ENCODE measurements around the gene CEP20.

The CEP20 gene

DNA sequence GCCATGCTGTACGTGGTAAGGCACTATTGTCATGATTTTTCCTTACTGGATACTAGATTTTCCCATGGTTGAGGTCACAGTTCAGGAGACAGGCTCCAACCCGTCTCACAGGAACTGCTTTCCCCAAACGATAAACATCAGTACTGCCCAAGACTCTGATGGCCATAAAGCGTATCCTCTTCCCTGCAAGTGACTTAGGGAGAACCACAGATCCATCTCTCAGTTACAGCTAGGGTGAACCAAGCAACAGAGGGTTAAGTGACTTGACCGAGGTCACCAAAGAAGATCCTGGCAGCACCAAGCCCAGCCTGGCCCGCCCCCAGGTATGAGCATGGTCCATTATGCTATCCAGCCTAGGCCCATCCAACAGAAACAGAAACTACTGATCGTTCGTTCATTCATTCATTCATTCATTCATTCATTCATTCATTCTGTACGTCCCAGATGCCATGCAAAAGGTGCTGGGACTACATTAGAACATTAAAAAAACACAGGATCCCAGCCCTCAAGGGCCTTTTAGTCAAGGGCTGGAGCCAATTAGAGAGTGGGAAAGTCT, 62.6 kb downstream of the CEP20 start:
- H3K4me3 ChIP-seq (replicated peaks; ENCODE audit: low read depth, low read length): no peak overlapping the region
- no peak for DNase-seq (ENCODE audit: low read depth)
- TF ChIP-seq, protein P1, sequence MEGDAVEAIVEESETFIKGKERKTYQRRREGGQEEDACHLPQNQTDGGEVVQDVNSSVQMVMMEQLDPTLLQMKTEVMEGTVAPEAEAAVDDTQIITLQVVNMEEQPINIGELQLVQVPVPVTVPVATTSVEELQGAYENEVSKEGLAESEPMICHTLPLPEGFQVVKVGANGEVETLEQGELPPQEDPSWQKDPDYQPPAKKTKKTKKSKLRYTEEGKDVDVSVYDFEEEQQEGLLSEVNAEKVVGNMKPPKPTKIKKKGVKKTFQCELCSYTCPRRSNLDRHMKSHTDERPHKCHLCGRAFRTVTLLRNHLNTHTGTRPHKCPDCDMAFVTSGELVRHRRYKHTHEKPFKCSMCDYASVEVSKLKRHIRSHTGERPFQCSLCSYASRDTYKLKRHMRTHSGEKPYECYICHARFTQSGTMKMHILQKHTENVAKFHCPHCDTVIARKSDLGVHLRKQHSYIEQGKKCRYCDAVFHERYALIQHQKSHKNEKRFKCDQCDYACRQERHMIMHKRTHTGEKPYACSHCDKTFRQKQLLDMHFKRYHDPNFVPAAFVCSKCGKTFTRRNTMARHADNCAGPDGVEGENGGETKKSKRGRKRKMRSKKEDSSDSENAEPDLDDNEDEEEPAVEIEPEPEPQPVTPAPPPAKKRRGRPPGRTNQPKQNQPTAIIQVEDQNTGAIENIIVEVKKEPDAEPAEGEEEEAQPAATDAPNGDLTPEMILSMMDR (IDR thresholded peaks at IDR 0.05; ENCODE audit: low read length, missing control alignments): no peak

DNA sequence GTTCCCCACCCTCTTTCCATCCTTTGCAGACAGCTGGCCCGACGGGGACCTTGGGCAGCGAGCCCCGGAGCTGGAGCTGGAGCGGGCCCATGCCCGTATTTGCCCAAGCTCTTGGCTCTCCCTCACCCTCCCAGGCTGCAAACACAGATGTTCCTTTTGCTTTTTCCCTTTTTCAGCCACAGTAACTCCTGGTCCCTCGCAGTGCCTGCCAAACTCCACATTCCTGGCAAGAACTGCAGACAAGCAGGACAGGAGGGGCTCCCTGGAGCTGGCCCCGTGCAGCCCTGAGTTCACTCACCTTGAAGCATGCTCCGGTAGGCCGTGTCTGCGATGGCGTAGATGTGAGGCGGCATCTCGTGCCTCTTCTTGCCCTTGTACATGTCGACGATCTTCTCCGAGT, 65.4 kb downstream of the CEP20 start:
- TF ChIP-seq, protein P1 (IDR thresholded peaks at IDR 0.05; ENCODE audit: low read length, missing control alignments): no peak
- no peak for DNase-seq (ENCODE audit: low read depth)
- no peak overlapping the region for H3K4me3 ChIP-seq (replicated peaks; ENCODE audit: low read depth, low read length)

DNA sequence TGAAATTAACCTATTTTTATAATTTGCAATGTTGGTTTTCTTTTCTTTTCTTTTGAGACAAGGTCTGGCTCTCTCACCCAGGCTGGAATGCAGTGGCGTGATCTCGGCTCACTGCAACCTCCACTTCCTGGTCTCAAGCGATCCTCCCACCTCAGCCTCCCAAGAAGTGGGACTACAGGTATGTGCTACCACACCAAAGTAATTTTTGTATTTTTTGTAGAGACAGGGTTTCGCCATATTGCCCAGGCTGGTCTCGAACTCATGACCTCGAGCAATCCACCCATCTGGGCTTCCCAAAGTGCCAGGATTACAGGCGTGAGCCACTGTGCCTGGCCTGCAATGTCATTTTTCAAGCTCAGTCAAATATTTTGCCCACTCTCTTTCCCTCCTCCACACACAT, 67.6 kb downstream of the CEP20 start:
- no peak overlapping the region for H3K4me3 ChIP-seq (replicated peaks; ENCODE audit: low read depth, low read length)
- TF ChIP-seq, protein P1 (IDR thresholded peaks at IDR 0.05; ENCODE audit: low read length, missing control alignments): no peak
- DNase-seq (ENCODE audit: low read depth): no peak

DNA sequence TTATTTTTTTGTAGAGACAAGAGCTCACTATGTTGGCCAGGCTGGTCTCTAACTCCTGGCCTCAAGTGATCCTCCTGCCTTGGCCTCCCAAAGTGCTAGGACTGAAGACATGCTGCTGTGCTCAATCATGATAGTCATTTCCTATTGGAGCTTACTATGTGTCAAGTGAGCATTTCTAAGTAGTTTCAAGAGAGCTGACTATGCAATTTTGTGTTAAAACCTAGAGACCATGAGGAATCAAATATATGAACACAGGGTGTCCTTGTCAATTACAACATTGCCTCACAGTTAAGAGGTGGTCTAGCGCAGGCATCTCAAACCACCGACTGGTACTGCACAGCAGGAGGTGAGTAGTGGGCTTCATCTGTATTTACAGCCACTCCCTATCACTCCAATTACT, 69.4 kb downstream of the CEP20 start:
- no peak for DNase-seq (ENCODE audit: low read depth)
- no peak overlapping the region for H3K4me3 ChIP-seq (replicated peaks; ENCODE audit: low read depth, low read length)
- TF ChIP-seq, protein P1 (IDR thresholded peaks at IDR 0.05; ENCODE audit: low read length, missing control alignments): no peak

DNA sequence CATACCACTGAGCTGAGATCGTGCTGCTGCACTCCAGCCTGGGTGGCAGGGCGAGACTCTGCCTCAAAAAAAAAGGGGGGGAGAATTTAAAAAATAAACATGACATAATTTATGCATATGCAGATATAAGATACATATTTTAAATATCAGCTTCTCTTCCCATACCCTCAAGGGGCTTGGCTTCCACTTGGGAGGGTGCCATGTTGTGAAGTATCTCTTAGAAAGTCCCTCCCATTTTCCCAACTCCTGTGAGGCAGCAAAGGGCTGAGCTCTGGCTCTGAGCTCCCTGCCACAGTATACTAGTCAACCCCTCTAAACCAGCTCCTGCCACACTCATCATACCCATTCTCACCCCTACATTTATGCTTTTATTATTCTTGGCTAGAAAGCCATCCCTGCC, 71.0 kb downstream of the CEP20 start:
- H3K4me3 ChIP-seq (replicated peaks; ENCODE audit: low read depth, low read length): no peak overlapping the region
- DNase-seq (ENCODE audit: low read depth): no peak
- TF ChIP-seq, protein P1 (IDR thresholded peaks at IDR 0.05; ENCODE audit: low read length, missing control alignments): no peak

DNA sequence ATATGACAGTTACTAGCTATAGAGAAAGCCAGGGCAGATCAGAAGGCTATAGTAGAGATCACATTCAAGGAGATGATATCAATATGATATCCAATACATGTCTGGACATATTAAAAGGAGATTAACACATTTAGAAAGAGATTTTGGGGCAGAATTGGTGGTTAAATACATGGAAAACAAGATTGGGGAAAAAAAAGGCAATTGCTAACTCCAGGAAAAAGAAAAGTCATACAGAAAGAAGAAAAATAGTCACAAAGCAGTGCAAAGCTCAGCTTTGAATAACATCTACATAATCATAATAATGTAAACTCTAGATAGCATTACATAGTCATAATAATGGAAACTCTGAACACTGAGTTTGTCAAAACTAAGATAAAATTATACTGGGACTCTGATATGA, 72.2 kb downstream of the CEP20 start:
- DNase-seq (ENCODE audit: low read depth): no peak
- TF ChIP-seq, protein P1 (IDR thresholded peaks at IDR 0.05; ENCODE audit: low read length, missing control alignments): no peak
- H3K4me3 ChIP-seq (replicated peaks; ENCODE audit: low read depth, low read length): no peak overlapping the region
